Measurements from ENCODE around the gene FAM50A. TPM values are rescaled to one million over a fixed set of nuclear protein-coding genes. Genes with fewer than 3 reads are reported as not detected.
A peak's percentile ranks its signal among the peaks of the same experiment; 100 is the strongest.

Gene FAM50A
- total RNA-seq, 4 donors from 2014 or later = 16.2 to 31.5 (median 23.3) TPM

DNA sequence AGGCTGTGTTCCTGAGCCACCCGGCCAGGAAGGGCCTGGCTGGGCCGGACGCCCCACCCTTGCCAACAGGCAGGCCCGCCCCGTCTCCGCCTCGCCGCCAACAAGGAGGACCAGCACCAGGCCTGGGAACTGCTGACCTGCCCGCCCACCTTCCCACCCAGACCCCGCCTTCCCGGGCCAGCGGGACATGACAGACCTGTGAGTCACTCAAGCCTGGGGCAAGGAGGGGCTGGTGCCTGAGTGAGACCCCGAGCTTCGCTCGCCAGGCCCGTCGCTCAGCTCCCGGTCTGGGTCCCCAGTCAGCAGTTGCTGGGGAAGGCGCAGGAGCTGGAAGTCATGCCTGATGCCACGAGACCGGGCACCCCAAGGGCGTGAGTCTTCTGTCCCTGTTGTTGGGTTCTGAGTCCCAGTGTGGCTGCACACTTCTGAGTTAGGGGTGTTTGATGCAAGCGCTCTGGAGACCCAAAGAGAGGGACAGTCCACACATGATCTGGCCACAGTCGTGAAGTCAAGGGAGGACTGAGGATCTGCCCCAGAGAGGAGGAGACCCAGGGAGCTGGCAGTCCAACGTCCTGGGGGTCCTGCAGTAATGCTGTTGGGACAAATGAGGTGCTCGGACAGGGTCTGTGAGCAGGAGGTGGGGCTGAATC is 34.6 kb upstream of the FAM50A start, which contains the start of gene DNASE1L1:
TSS of gene DNASE1L1 (minus strand) at position 33 of the 650 bp plus-strand sequence. CDS start 3,686 bp downstream, outside the sequence.
- Histone ChIP-seq H3K27me3 (no peaks in the 10 kb centered on the region), H3K4me1 (peaks cover 12% of the 10 kb centered on the region), H3K9me3 (no peaks in the 10 kb centered on the region), H3K27ac (peak within 1 kb of the TSS; percentile 60), H3K4me3 (peak within 1 kb of the TSS; percentile 39), H3K36me3 (no peaks in the 10 kb centered on the region)
- WGBS = 53% methylated on average over 22 of the region's 26 CpGs
- TF ChIP-seq POLR2AphosphoS5 (IDR thresholded peaks at IDR 0.05) (no peak), POLR2A (IDR thresholded peaks at IDR 0.05) (no peak)
- TF ChIP-seq, protein P1, sequence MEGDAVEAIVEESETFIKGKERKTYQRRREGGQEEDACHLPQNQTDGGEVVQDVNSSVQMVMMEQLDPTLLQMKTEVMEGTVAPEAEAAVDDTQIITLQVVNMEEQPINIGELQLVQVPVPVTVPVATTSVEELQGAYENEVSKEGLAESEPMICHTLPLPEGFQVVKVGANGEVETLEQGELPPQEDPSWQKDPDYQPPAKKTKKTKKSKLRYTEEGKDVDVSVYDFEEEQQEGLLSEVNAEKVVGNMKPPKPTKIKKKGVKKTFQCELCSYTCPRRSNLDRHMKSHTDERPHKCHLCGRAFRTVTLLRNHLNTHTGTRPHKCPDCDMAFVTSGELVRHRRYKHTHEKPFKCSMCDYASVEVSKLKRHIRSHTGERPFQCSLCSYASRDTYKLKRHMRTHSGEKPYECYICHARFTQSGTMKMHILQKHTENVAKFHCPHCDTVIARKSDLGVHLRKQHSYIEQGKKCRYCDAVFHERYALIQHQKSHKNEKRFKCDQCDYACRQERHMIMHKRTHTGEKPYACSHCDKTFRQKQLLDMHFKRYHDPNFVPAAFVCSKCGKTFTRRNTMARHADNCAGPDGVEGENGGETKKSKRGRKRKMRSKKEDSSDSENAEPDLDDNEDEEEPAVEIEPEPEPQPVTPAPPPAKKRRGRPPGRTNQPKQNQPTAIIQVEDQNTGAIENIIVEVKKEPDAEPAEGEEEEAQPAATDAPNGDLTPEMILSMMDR (IDR thresholded peaks at IDR 0.05) = no peak
- peak; percentile 90 for DNase-seq (ENCODE audit: low spot score in 2 of 2)

DNA sequence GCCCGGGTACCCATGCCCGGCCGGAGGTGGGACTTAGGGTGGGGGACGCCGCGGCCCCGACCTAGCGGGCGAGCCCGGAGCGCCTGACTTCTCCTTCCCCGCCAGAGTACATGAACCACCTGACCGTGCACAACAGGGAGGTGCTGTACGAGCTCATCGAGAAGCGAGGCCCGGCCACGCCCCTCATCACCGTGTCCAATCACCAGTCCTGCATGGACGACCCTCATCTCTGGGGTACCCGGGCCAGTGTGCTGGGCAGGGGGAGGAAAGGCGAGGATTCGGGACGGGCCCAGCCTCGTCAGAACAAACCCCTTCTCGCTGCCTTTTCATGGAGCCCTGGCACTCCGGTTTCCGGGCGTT is 32.0 kb upstream of the FAM50A start:
- 60% methylated on average over 3 of the region's 29 CpGs for WGBS
- Histone ChIP-seq H3K4me3 (peak overlapping the region; percentile 81), H3K27me3 (no peaks in the 10 kb centered on the region), H3K9me3 (no peaks in the 10 kb centered on the region), H3K4me1 (peaks cover 12% of the 10 kb centered on the region), H3K27ac (peak overlapping the region; percentile 94), H3K36me3 (no peaks in the 10 kb centered on the region)
- DNase-seq (ENCODE audit: low spot score in 2 of 2) = peak in 1 of 2 donors; percentile 82
- TF ChIP-seq POLR2AphosphoS5 (IDR thresholded peaks at IDR 0.05) (no peak), POLR2A (IDR thresholded peaks at IDR 0.05) (peak in 1 of 2 donors; percentile 14), EP300 (IDR thresholded peaks at IDR 0.05) (no peak)
- TF ChIP-seq, protein P1 (IDR thresholded peaks at IDR 0.05) = no peak

DNA sequence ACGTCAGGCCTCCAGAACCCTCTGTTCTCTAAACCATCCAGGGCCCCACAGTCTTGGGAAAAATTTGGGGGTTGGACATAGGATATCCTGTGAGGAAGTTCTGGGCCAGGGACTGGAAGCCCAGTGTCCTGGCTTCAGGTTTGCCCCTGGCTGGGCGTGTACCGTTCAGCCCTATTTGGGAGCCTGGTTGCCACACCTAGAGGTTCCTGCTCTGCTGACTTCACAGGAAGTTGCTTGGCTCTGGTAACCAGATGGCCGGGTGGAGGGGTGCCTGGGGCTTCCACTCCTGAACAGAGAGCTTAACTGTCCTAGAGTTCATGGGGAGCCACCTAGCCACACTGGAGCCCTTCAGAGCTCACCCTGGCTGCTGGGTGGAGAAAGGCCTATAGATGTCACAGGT is 31.5 kb upstream of the FAM50A start:
- H3K27me3 ChIP-seq = no peaks in the 10 kb centered on the region
- peaks cover 12% of the 10 kb centered on the region for H3K4me1 ChIP-seq
- peak overlapping the region; percentile 81 for H3K4me3 ChIP-seq
- peak overlapping the region; percentile 94 for H3K27ac ChIP-seq
- H3K9me3 ChIP-seq = no peaks in the 10 kb centered on the region
- TF ChIP-seq, protein P1 (IDR thresholded peaks at IDR 0.05) = no peak
- TF ChIP-seq POLR2AphosphoS5 (IDR thresholded peaks at IDR 0.05) = no peak
- TF ChIP-seq POLR2A (IDR thresholded peaks at IDR 0.05) = no peak
- no peak for TF ChIP-seq EP300 (IDR thresholded peaks at IDR 0.05)
- 17% methylated on average over 1 of the region's 4 CpGs for WGBS
- peak in 1 of 2 donors; percentile 72 for DNase-seq (ENCODE audit: low spot score in 2 of 2)
- no peaks in the 10 kb centered on the region for H3K36me3 ChIP-seq

DNA sequence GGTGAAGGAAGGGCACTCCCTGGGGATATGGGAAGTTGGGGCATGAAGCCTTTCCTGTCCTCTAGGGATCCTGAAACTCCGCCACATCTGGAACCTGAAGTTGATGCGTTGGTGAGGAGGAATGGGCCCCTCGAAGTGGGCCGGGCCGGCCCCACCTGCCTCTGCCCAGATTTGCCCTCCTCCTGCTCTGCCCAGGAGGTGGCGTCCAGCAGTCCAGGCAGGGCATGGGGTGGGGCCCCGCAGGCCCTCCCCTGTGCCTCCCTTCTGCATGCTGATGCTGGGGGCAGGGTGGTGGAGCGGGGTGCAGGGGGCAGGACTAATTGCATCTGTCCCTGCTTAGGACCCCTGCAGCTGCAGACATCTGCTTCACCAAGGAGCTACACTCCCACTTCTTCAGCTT is 30.8 kb upstream of the FAM50A start:
- no peaks in the 10 kb centered on the region for H3K27me3 ChIP-seq
- no peak for DNase-seq (ENCODE audit: low spot score in 2 of 2)
- no peak overlapping the region for H3K27ac ChIP-seq
- peaks cover 12% of the 10 kb centered on the region for H3K4me1 ChIP-seq
- no peaks in the 10 kb centered on the region for H3K36me3 ChIP-seq
- TF ChIP-seq, protein P1 (IDR thresholded peaks at IDR 0.05) = no peak
- TF ChIP-seq EP300 (IDR thresholded peaks at IDR 0.05) (no peak), POLR2AphosphoS5 (IDR thresholded peaks at IDR 0.05) (no peak), POLR2A (IDR thresholded peaks at IDR 0.05) (no peak)
- no peak overlapping the region for H3K4me3 ChIP-seq
- H3K9me3 ChIP-seq = no peaks in the 10 kb centered on the region
- 73% methylated on average over 2 of the region's 8 CpGs for WGBS

DNA sequence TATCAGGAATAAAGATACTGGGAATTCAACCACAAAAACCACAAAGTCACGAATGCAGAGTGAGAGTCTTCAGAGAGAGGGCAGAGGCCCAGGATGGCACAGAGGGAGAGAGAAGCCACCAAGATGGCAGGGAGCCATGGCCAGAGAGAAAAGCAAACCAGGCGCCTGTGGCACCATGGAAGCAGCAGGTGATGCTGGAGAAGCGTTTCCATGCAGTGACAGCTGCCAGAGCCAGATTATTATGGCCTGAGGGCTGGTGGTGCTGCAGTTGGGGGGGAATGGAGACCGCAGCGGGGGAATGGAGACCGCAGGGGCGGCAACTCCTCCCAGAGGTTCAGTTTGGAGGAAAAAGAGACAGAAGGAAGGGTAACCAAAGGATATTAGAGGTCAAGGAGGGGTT is 26.8 kb upstream of the FAM50A start:
- H3K4me1 ChIP-seq = peaks cover 9% of the 10 kb centered on the region
- no peaks in the 10 kb centered on the region for H3K27me3 ChIP-seq
- H3K4me3 ChIP-seq = no peak overlapping the region
- no peaks in the 10 kb centered on the region for H3K9me3 ChIP-seq
- no peak overlapping the region for H3K27ac ChIP-seq
- no peak for TF ChIP-seq EP300 (IDR thresholded peaks at IDR 0.05)
- TF ChIP-seq, protein P1 (IDR thresholded peaks at IDR 0.05) = no peak
- no peak for TF ChIP-seq POLR2AphosphoS5 (IDR thresholded peaks at IDR 0.05)
- no peak for TF ChIP-seq POLR2A (IDR thresholded peaks at IDR 0.05)
- H3K36me3 ChIP-seq = peaks cover 6% of the 10 kb centered on the region
- 63% methylated on average over 7 of the region's 7 CpGs for WGBS
- DNase-seq (ENCODE audit: low spot score in 2 of 2) = no peak
